Measurements from ENCODE around the gene TEAD4.

TEAD4 gene

GRCh38 chr12:3085341-3086139 lies 126.3 kb downstream of the TEAD4 start:
- no peak for DNase-seq

GRCh38 chr12:3086211-3086610 lies 127.0 kb downstream of the TEAD4 start:
- no peak for DNase-seq

GRCh38 chr12:3086729-3087323 lies 127.6 kb downstream of the TEAD4 start:
- no peak for DNase-seq

GRCh38 chr12:3087758-3088650 lies 128.8 kb downstream of the TEAD4 start:
- no peak for DNase-seq

DNA sequence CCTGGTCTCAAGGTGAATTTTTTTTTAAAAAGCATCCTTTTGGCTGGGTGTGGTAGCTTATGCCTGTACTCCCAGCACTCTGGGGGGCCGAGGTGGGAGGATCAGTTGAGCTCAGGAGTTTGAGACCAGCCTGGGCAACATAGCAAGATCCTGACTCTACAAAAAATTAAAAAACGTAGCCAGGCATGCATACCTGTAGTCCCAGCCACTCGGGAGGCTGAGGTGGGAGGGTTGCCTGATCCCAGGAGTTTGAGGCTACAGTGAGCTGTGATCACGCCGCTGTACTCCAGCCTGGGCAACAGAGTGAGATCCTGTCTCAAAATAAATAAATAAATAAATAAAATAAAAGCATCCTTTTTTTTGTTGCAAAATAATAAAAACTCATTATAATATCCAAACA lies 130.4 kb downstream of the TEAD4 start:
- DNase-seq = no peak

Measured in stimulated activated CD4-positive, alpha-beta T cell treated with anti-CD3 and anti-CD28 coated beads, Interleukin-2, amount 100 ng/mL, for 24 hours (primary cell).